Adrenal gland (tissue), 12 donors: ENCODE results near the gene S100A9. TPM values are rescaled to one million over a fixed set of nuclear protein-coding genes. Genes with fewer than 3 reads are reported as not detected.

ENCODE experiments used
- DNase-seq, 7 donors: peaks; one replicate each; pipeline ENCODE4 v3.0.0-alpha.2; 2019 to 2020
- H3K27ac ChIP-seq, 5 donors: fragments of 200-600 bp; sonication (generic) in 4 of 5; 1 replicate in 3 of 5; 2 replicates in 2 of 5; pipeline versions ENCODE4 v1.5.1 to v1.8.0; 2016 to 2020; ENCODE audit warnings: mild to moderate bottlenecking in 1 of 5
- H3K27me3 ChIP-seq: fragments of 200-600 bp; 2 replicates; pipeline ENCODE4 v1.8.0; 2021
- H3K36me3 ChIP-seq, 2 donors: fragments of 200-600 bp; replicated peaks in 1 of 2; 1 replicate in 1 of 2; 2 replicates in 1 of 2; pipeline versions ENCODE4 v1.5.1 to v1.8.0; 2018 to 2022
- H3K4me1 ChIP-seq, 2 donors: fragments of 200-600 bp; replicated peaks in 1 of 2; 1 replicate in 1 of 2; 2 replicates in 1 of 2; pipeline versions ENCODE4 v1.5.1 to v1.8.0; 2018 to 2021
- H3K4me3 ChIP-seq, 4 donors: fragments of 200-600 bp; sonication (generic) in 3 of 4; one replicate each; pipeline ENCODE4 v1.5.1; 2016 to 2018
- H3K9me3 ChIP-seq, 3 donors: fragments of 200-600 bp; sonication (generic) in 1 of 3; replicated peaks in 1 of 3; 1 replicate in 2 of 3; 2 replicates in 1 of 3; pipeline versions ENCODE4 v1.5.1 to v1.8.0; 2016 to 2021
- POLR2A ChIP-seq, 2 donors: fragments of 450-650 bp; IDR thresholded peaks; one replicate each; pipeline ENCODE4 v1.6.1; 2017; ENCODE audit warnings: antibody characterized with exemption in 2 of 2, mild to moderate bottlenecking in 2 of 2, moderate library complexity in 1 of 2
- WGBS, 4 donors: extraction: QIAGEN DNeasy Blood & Tissue Kit in 2 of 4; methylation state at CpG; one replicate each; pipeline versions ENCODE4 v1.1.5 to v1.1.7; 2013 to 2017; 5-methylcytosine and 5-hydroxymethylcytosine counted together
- intact Hi-C, 2 donors: fragments of 100-400 bp; cut with DNase I; formaldehyde crosslinking; loops; one replicate each; pipeline versions ENCODE4 v1.14.1 to v1.15.0; 2022 to 2023
- polyA plus RNA-seq, 3 donors: library from polyadenylated mRNA; stranded (reverse); fragments of 200-250 nt in 2 of 3; fragments of 350-450 nt in 1 of 3; fragmentation: Illumina TruSeq in 1 of 3; extraction: RNeasy Lipid Tissue Mini Kit (QIAGEN cat#74804) in 1 of 3; gene quantifications; one replicate each; pipeline ENCODE4 v1.2.3, GENCODE V29; 2013 to 2014
- total RNA-seq, 9 donors: library from RNA; depleted of rRNA in 4 of 9; stranded (reverse); fragments of >200 nt in 4 of 9; fragments of 120-200 nt in 1 of 9; fragmentation: NEBNext Ultra II Directional in 1 of 9; extraction: Animal tissue kit (Norgen Biotek cat#: 25700) in 1 of 9; gene quantifications; one replicate each; pipeline versions ENCODE4 v1.1.0 to v1.2.4, GENCODE V29; 2013 to 2023
- TF ChIP-seq, protein P1 (sequence below), 6 experiments: fragments of 450-650 bp in 4 of 6; fragments of 200-600 bp in 2 of 6; sonication (generic) in 1 of 6; IDR thresholded peaks; 1 replicate in 5 of 6; 2 replicates in 1 of 6; pipeline versions ENCODE4 v1.5.1 to v1.8.0; 2016 to 2021; ENCODE audit warnings: antibody characterized with exemption in 6 of 6, mild to moderate bottlenecking in 2 of 6, moderate library complexity in 1 of 6
- donor health status: healthy with polysubstance abuse.
- donor health status: Bipolar disorder and iron deficiency.
- donor health status: DM: yes; HTN: yes; CAD: no.
- donor health status: DM: no; HTN: no; CAD: no.
- donor health status: DM: no; HTN: no; CAD: no.
- donor health status: DM: yes; HTN: yes; CAD: no.

Gene S100A9
- total and polyA plus RNA-seq, 12 donors = 30.6 to 544 (median 158) TPM

- no peaks in the 10 kb centered on the region for H3K4me1 ChIP-seq
- WGBS, 4 donors = 64 to 80% (median 69%) methylated on average over 2 of the region's 2 CpGs
These were observed 2.5 kb downstream of the S100A9 start for GRCh38 chr1:153360190-153360589.

DNA sequence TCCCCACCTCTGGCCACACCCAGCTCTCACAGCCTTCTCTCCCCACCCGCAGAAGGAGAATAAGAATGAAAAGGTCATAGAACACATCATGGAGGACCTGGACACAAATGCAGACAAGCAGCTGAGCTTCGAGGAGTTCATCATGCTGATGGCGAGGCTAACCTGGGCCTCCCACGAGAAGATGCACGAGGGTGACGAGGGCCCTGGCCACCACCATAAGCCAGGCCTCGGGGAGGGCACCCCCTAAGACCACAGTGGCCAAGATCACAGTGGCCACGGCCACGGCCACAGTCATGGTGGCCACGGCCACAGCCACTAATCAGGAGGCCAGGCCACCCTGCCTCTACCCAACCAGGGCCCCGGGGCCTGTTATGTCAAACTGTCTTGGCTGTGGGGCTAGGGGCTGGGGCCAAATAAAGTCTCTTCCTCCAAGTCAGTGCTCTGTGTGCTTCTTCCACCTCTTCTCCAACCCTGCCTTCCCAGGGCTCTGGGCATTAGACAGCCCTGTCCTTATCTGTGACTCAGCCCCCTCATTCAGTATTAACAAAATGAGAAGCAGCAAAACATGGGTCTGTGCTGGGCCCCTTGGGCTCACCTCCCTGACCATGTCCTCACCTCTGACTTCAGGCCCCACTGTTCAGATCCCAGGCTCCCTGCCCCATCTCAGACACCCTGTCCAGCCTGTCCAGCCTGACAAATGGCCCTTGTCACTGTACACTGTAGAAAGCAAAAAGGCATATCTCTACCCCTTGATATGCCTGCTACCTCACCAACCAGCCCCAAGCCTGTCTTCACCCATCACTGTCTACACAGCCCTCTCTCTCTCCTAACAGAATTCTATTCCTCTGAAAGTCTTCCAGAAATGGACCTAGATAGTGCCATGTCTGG is 3.2 kb downstream of the S100A9 start:
- no peaks in the 10 kb centered on the region for H3K4me1 ChIP-seq
- intact Hi-C loops = no loop called here
- no peaks in the 10 kb centered on the region for H3K36me3 ChIP-seq
- H3K9me3 ChIP-seq = no peaks in the 10 kb centered on the region
- TF ChIP-seq POLR2A (IDR thresholded peaks at IDR 0.05) = no peak
- TF ChIP-seq, protein P1, sequence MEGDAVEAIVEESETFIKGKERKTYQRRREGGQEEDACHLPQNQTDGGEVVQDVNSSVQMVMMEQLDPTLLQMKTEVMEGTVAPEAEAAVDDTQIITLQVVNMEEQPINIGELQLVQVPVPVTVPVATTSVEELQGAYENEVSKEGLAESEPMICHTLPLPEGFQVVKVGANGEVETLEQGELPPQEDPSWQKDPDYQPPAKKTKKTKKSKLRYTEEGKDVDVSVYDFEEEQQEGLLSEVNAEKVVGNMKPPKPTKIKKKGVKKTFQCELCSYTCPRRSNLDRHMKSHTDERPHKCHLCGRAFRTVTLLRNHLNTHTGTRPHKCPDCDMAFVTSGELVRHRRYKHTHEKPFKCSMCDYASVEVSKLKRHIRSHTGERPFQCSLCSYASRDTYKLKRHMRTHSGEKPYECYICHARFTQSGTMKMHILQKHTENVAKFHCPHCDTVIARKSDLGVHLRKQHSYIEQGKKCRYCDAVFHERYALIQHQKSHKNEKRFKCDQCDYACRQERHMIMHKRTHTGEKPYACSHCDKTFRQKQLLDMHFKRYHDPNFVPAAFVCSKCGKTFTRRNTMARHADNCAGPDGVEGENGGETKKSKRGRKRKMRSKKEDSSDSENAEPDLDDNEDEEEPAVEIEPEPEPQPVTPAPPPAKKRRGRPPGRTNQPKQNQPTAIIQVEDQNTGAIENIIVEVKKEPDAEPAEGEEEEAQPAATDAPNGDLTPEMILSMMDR (IDR thresholded peaks at IDR 0.05) = no peak
- no peak overlapping the region for H3K4me3 ChIP-seq
- DNase-seq = no peak
- H3K27me3 ChIP-seq = no peaks in the 10 kb centered on the region
- H3K27ac ChIP-seq = peak overlapping the region in 1 of 5 donors; percentile 40
- 77 to 89% (median 87%) methylated on average over 7 to 11 of the region's 11 CpGs for WGBS, 4 donors

More at GRCh38 chr1:153360190-153360589, 2.5 kb downstream of the S100A9 start:
- Histone ChIP-seq H3K9me3 (no peaks in the 10 kb centered on the region), H3K4me3 (no peak overlapping the region), H3K27ac (peak overlapping the region in 1 of 5 donors; percentile 40), H3K36me3 (no peaks in the 10 kb centered on the region), H3K27me3 (no peaks in the 10 kb centered on the region)
- TF ChIP-seq POLR2A (IDR thresholded peaks at IDR 0.05) = no peak
- TF ChIP-seq, protein P1 (IDR thresholded peaks at IDR 0.05) = no peak
- intact Hi-C loops = no loop called here
- peak in 1 of 7 donors; percentile 37 for DNase-seq

DNA sequence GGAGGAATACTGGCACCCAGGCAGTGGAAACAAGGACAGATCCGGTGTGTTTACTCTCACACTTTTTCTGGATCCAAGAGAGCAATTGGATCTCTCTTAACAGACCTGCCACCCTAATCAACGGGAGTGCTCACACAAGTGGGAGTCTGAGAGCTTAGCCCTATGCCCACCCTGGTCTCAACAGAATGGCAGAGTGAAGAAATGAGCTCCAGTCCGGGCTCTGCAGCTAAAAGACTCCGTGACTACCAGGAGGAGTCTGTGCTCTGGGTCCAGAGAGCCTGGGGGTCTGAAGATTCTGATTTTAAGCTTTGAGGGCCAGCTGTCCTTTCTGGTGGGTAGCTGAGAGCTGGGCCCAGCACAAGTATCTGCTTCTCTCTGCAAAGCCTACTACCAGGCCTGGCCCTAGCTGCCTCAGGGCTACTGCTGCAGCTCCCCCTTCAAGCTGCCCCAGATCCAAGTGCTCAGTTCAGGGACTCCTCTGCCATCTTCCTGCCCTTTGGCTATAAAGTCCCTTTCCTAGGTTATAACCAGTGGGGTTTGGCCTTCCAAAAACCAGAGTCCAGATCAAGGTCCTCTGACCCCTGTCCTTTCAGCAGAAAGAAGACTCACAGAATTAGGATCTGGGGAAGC is 3.9 kb downstream of the S100A9 start:
- Histone ChIP-seq H3K4me3 (no peak overlapping the region), H3K27me3 (no peaks in the 10 kb centered on the region), H3K9me3 (no peaks in the 10 kb centered on the region), H3K36me3 (no peaks in the 10 kb centered on the region), H3K27ac (no peak overlapping the region), H3K4me1 (no peaks in the 10 kb centered on the region)
- intact Hi-C loops = no loop called here
- DNase-seq = peak in 1 of 7 donors; percentile 33
- TF ChIP-seq, protein P1 (IDR thresholded peaks at IDR 0.05) = no peak
- no peak for TF ChIP-seq POLR2A (IDR thresholded peaks at IDR 0.05)
- 81 to 90% (median 85%) methylated on average over 3 to 4 of the region's 4 CpGs for WGBS, 4 donors

DNA sequence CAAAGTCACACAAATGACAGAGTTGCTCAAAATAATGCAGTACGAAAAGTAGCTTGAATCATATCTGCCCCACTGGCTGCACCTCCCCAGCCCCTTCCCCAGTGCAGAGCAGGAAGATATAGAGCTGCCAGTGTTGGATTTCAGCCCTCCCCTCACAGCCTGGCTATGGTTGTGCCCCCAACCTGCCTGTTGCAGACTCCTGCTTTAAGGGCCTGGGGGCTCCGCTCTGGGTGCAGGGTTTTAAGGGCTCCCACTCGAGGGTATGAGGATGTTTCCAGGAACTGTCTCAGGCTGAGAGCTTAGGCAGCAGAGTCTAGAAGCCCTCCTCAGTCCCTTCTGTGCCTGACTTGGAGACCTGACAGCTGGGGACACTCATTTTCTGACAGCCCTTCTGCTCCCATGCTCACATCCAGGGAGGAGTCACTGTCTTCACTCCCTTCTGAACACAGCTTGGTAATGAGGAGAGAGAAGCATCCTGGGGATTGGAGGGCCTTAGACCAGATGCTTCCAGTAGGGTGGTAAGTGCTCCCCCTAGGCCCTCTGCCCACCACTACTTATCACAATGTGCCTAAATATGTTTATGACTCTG is 4.6 kb downstream of the S100A9 start:
- no peaks in the 10 kb centered on the region for H3K36me3 ChIP-seq
- DNase-seq = peak in 2 of 7 donors; percentile 10 to 14
- H3K27ac ChIP-seq = no peak overlapping the region
- 73 to 97% (median 81%) methylated on average over 2 to 3 of the region's 3 CpGs for WGBS, 4 donors
- H3K9me3 ChIP-seq = no peaks in the 10 kb centered on the region
- no peak overlapping the region for H3K4me3 ChIP-seq
- TF ChIP-seq, protein P1 (IDR thresholded peaks at IDR 0.05) = no peak
- no peak for TF ChIP-seq POLR2A (IDR thresholded peaks at IDR 0.05)
- intact Hi-C loops = no loop called here
- no peaks in the 10 kb centered on the region for H3K4me1 ChIP-seq
- no peaks in the 10 kb centered on the region for H3K27me3 ChIP-seq
